ENCODE results near the gene ZNF236. TPM values are rescaled to one million over a fixed set of nuclear protein-coding genes. Genes with fewer than 3 reads are reported as not detected.
A peak's percentile ranks its signal among the peaks of the same experiment; 100 is the strongest.

ZNF236 gene
- total and polyA plus RNA-seq, 5 experiments from 2014 or later = 4.6 to 25.6 (median 8.4) TPM

DNA sequence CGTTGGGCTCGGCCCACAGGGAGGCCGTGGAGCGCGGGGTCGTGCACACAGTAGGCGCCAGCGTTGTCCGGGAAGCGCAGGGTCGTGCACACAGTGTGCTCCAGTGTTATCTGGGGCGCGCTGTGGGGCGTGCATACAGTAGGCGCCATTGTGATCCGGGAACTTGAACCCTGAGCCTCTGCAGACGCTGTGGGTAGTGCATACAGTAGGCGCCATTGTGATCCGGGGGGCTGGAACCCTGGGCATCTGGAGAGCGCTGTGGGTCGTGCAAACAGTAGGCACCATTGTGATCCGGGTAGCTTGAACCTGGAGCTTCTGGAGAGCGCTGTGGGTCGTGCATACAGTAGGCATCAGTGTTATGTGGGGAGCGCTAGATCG is 793 bp downstream of the ZNF236 start:
- ATAC-seq (no peak), DNase-seq (peak in 1 of 10 donors; percentile 15)
- peaks cover 0 to 9% (median 0%) of the 10 kb centered on the region in 3 donors for H3K36me3 Mint-ChIP-seq
- H3K4me3 Mint-ChIP-seq = peak overlapping the region; percentile 41 to 94 (median 84)
- H3K27me3 Mint-ChIP-seq = no peaks in the 10 kb centered on the region
- H3K27ac Mint-ChIP-seq = peak overlapping the region; percentile 58 to 94 (median 91)
- no peaks in the 10 kb centered on the region for H3K9me3 Mint-ChIP-seq
- POLR2A ChIA-PET = interaction anchor here (0.8 kb wide), 1 partner anchor 39 kb away, joined by 3 read pairs; no protein-coding TSS in a partner anchor
- peaks cover 26 to 70% (median 63%) of the 10 kb centered on the region in 4 donors for H3K4me1 Mint-ChIP-seq

DNA sequence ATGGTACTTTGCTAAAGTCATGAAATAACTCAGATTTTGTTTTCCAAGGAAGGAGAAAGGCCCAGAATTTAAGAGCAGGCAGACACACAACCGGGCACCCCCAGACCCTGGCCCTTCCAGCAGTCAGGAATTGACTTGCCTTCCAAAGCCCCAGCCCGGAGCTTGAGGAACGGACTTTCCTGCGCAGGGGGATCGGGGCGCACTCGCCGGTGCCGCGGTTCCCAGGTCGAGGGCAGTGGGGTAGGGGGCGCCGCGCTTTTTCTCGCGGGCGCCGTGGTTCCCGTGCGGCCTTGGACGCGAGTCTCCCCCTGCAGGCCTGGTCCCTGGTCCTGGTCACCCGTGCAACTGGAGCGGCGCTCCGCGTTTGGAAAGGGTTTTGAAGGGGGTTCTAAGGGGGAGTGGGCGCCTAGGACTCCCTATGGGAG is 1.2 kb downstream of the ZNF236 start:
- Mint-ChIP-seq H3K4me1 (peaks cover 23 to 65% (median 61%) of the 10 kb centered on the region in 4 donors), H3K27ac (peak overlapping the region; percentile 58 to 94 (median 91)), H3K36me3 (peaks cover 0 to 5% (median 0%) of the 10 kb centered on the region in 3 donors), H3K4me3 (peak overlapping the region; percentile 41 to 94 (median 84)), H3K27me3 (no peaks in the 10 kb centered on the region), H3K9me3 (no peaks in the 10 kb centered on the region)
- ATAC-seq (no peak), DNase-seq (peak in 2 of 10 donors; percentile 7 to 16)
- POLR2A ChIA-PET = interaction anchor here (0.8 kb wide), 1 partner anchor 39 kb away, joined by 3 read pairs; no protein-coding TSS in a partner anchor

DNA sequence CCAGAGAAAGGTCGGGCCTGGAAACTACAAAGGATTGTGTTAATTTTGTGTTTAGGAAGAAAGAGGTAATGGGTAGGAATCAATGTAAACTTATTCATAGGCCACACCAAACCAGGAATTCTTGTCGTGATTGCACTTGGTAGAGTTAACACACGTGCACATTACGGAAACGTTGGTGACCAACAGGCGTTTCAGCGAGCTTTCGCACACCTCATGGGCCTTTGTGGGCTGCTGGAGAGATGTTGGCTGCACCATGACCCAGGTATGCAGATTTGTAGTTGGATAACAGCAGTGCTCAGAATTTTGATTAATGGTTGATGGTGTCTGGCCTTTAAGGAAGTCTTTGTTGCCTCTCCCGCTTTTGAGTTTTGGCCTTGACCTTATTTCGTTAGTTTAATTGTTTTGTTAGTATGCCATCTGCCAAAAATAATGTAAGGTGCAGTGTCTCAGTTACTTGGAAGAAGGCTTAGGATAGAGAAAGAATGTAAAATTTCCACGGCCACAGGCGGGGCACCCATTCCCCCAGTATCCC is 1.9 kb downstream of the ZNF236 start:
- Mint-ChIP-seq H3K9me3 (no peaks in the 10 kb centered on the region), H3K36me3 (peaks cover 0 to 4% (median 0%) of the 10 kb centered on the region in 3 donors), H3K4me1 (peaks cover 22 to 67% (median 58%) of the 10 kb centered on the region in 4 donors), H3K27ac (peak overlapping the region; percentile 58 to 94 (median 86)), H3K4me3 (peak overlapping the region; percentile 49 to 92 (median 68)), H3K27me3 (no peaks in the 10 kb centered on the region)
- no peak for ATAC-seq
- POLR2A ChIA-PET = interaction anchor here (0.8 kb wide), 1 partner anchor 38 kb away, joined by 3 read pairs; no protein-coding TSS in a partner anchor
- peak in 1 of 10 donors; percentile 3 for DNase-seq

DNA sequence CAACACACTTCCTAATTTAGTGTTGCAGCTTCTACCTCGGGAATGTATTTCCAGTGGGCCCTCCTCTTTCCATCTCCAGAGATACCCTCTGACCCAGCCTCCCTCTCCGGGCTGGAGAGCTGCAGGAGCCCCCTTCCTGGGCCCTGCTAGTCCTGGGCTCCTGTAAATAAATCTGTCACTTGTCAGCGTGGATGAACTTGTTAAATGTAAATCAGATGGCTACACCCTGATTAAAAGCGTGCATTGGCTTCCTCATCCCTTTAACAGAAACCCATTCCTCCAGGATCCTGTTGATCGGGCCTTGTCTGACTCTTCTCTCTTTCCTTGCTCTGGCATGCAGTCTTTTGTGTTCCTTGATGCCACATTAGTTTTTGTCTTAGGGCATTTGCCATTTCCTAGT is 2.4 kb downstream of the ZNF236 start:
- Mint-ChIP-seq H3K4me3 (peak overlapping the region; percentile 17 to 92 (median 68)), H3K9me3 (no peaks in the 10 kb centered on the region), H3K36me3 (peaks cover 0 to 4% (median 0%) of the 10 kb centered on the region in 3 donors), H3K27ac (peak overlapping the region in 9 of 10 donors; percentile 26 to 94 (median 82)), H3K27me3 (no peaks in the 10 kb centered on the region), H3K4me1 (peaks cover 25 to 65% (median 54%) of the 10 kb centered on the region in 4 donors)
- POLR2A ChIA-PET = no interaction called here
- ATAC-seq (no peak), DNase-seq (no peak)

DNA sequence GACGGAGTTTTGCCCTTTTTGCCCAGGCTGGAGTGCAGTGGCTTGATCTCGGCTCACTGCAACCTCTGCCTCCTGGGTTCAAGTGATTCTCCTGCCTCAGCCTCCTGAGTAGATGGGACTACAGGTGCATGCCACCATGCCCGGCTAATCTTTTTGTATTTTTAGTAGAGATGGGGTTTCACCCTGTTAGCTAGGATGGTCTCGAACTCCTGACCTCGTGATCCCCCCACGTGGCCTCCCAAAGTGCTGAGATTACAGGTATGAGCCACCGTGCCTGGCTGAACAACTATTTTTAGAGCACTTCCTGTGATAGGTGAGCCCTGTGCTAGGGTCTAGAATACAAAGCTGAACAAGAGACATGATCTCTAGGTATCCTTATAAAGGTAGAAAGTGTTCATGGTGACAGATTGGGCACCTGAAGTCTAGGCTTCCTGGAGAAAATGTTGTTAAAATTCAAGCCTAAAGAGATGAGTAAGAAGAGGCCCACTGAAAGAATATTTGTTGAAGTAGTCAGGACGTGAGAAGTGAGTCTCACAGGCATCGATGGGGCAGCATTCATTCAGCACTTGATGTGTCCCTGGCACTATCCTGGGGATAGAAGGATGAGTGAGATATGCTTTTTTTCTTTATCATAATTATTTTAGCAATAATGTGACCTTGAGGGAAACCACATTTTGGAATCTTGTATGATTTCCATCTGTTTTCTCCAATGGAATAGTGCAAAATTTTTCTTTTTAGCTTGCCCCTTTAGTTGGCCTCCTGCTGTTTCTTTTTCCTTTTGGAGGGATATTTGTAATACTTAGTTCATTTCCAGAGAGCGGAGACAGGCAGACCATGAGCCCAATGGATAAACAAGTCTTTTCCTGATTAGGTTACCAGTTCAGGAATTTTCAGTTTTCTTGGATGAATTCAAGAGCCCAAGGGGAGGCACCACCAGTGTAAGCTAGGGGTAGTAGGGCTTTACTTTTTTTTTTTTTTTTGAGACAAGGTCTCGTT is 5.1 kb downstream of the ZNF236 start:
- ATAC-seq (no peak), DNase-seq (no peak)
- POLR2A ChIA-PET = interaction anchor here (0.7 kb wide), 1 partner anchor 195 kb away, joined by 3 read pairs; no protein-coding TSS in a partner anchor
- Mint-ChIP-seq H3K27me3 (no peaks in the 10 kb centered on the region), H3K4me3 (peak overlapping the region in 3 of 10 donors; percentile 4 to 29 (median 12)), H3K9me3 (peaks cover 0 to 2% (median 0%) of the 10 kb centered on the region in 9 donors), H3K4me1 (peaks cover 22 to 60% (median 46%) of the 10 kb centered on the region in 4 donors), H3K27ac (peak overlapping the region in 8 of 10 donors; percentile 1 to 79 (median 21)), H3K36me3 (peaks cover 0 to 6% (median 1%) of the 10 kb centered on the region in 3 donors)

DNA sequence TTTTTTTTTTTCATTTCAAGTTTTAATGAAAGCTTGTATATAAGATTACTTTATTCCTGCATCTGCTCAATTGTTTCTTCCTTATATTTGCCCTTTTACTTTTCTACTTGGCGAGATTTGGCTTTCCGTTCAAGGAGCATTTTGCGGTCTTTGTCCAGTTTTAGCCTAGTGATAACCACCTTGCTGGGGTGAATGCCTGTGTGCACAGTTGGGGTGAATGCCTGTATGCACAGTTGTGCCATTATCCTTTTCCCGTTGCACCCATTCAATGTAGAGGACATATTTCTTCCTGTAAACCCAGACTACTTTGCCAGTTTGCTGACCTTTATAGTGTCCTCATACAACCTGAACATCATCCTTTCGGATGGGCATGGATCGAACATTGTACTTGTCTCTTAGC is 12.0 kb downstream of the ZNF236 start:
- Mint-ChIP-seq H3K4me1 (peaks cover 18 to 51% (median 42%) of the 10 kb centered on the region in 4 donors), H3K27ac (peak overlapping the region in 1 of 10 donors; percentile 15)
- no peak for ATAC-seq

DNA sequence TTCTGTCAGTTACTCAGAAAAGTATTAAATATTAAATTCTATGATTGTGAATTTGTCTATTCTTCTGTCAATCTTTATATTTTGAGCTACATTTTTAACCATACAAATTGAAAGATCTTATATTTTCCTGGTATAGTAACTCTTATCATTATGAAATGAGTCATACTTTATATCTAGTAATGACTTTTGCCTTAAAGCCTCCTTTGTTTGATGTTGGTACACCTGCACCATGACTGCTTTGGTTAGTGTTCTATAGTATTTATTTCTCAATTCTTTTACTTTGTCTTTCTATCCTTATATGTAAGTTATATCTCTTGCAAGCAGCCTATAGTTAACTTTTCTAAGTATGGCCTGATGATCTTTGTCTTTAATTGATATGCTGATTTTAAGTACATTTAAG is 13.0 kb downstream of the ZNF236 start:
- peaks cover 17 to 50% (median 45%) of the 10 kb centered on the region in 4 donors for H3K4me1 Mint-ChIP-seq
- H3K9me3 Mint-ChIP-seq = peaks cover 0 to 2% (median 0%) of the 10 kb centered on the region in 9 donors
- peaks cover 0 to 10% (median 2%) of the 10 kb centered on the region in 3 donors for H3K36me3 Mint-ChIP-seq
- no peak overlapping the region for H3K4me3 Mint-ChIP-seq
- H3K27ac Mint-ChIP-seq = peak overlapping the region in 1 of 10 donors; percentile 57
- POLR2A ChIA-PET = no interaction called here
- ATAC-seq = no peak
- H3K27me3 Mint-ChIP-seq = no peaks in the 10 kb centered on the region
- DNase-seq = no peak

More for the DNA sequence above, 12.0 kb downstream of the ZNF236 start:
- Mint-ChIP-seq H3K9me3 (peaks cover 0 to 2% (median 0%) of the 10 kb centered on the region in 9 donors), H3K4me3 (no peak overlapping the region), H3K36me3 (peaks cover 0 to 8% (median 2%) of the 10 kb centered on the region in 3 donors), H3K27me3 (no peaks in the 10 kb centered on the region)
- no peak for DNase-seq
- POLR2A ChIA-PET = no interaction called here

DNA sequence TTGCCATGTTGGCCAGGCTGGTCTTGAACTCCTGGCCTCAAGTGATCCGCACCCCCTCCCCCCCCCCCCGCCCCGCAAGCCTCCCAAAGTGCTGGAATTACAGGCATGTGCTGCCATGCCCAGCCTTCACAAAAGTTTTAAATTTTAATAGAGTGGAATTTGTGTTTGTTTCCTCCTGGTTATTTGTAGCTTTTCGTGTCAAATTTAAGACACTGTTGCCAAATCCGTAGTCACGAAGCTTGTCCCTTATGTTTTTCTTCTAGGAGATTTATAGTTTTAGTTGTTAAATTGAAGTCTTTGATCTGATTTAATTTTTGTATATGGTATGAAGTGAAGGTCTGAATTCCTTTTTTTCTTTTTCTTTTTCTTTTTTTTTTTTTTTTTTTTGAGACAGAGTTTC is 14.7 kb downstream of the ZNF236 start:
- no peaks in the 10 kb centered on the region for H3K9me3 Mint-ChIP-seq
- peaks cover 0 to 10% (median 2%) of the 10 kb centered on the region in 3 donors for H3K36me3 Mint-ChIP-seq
- DNase-seq (no peak), ATAC-seq (no peak)
- POLR2A ChIA-PET = no interaction called here
- no peak overlapping the region for H3K4me3 Mint-ChIP-seq
- H3K27ac Mint-ChIP-seq = no peak overlapping the region
- H3K4me1 Mint-ChIP-seq = peaks cover 13 to 50% (median 41%) of the 10 kb centered on the region in 4 donors
- no peaks in the 10 kb centered on the region for H3K27me3 Mint-ChIP-seq

DNA sequence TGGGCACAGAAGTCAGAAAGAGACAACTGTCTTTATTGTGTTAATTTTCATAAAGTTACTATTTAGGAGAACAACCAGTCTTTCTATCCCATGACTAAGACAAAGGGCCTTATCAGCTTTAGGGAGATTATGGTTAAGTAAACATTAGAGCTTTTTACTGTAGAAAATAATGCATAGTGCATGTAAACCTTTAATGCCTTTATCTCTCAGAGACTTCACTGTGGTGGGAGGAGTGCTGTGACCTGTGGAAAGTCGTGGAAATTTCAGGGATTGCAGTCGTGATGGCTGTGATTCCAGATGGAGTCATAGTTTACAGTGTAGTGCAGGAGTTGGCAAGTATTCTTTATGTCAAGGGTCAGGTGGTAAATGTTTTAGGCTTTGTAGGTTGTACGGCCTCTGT is 15.8 kb downstream of the ZNF236 start:
- Mint-ChIP-seq H3K36me3 (peaks cover 0 to 3% (median 0%) of the 10 kb centered on the region in 3 donors), H3K27ac (no peak overlapping the region), H3K9me3 (no peaks in the 10 kb centered on the region), H3K27me3 (no peaks in the 10 kb centered on the region), H3K4me1 (peaks cover 13 to 43% (median 33%) of the 10 kb centered on the region in 4 donors), H3K4me3 (no peak overlapping the region)
- POLR2A ChIA-PET = no interaction called here
- ATAC-seq (no peak), DNase-seq (no peak)

DNA sequence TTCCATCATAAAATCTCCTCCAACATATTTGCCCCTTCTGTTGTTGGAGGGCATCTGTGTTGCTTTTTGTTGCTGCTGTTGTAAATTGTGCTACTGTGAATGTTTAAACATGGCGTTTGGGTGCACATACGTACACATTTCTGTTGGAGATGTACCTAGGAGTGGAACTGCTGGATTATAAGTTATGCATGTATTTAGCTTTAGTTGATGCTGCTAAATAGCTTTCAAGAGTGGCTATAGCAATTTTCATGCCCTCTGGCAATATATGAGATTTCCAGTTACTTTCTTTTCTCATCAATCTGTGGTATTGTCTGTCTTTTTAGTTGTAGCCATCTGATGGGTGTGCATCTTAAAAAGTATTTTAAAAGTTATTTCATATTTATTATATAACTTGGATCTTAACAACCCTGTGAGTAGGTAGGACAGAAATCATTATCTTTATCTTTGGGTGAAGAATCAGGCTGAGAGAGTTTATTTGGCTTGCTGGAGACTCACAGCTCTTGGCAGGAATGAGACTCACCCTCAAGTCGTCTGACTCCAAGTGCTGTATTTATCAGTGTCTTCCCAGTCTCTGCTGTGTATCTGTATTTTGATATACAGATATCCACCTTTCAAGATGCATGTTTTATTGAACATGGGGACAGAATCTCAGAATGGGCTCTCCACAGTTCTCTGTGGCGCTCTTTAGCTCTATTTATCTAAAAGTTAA is 16.9 kb downstream of the ZNF236 start:
- ATAC-seq (no peak), DNase-seq (no peak)
- Mint-ChIP-seq H3K27ac (no peak overlapping the region), H3K36me3 (peaks cover 0 to 3% (median 0%) of the 10 kb centered on the region in 3 donors), H3K4me3 (peak overlapping the region in 1 of 10 donors; percentile 39), H3K4me1 (peaks cover 18 to 43% (median 39%) of the 10 kb centered on the region in 4 donors), H3K27me3 (no peaks in the 10 kb centered on the region), H3K9me3 (no peaks in the 10 kb centered on the region)
- POLR2A ChIA-PET = no interaction called here

DNA sequence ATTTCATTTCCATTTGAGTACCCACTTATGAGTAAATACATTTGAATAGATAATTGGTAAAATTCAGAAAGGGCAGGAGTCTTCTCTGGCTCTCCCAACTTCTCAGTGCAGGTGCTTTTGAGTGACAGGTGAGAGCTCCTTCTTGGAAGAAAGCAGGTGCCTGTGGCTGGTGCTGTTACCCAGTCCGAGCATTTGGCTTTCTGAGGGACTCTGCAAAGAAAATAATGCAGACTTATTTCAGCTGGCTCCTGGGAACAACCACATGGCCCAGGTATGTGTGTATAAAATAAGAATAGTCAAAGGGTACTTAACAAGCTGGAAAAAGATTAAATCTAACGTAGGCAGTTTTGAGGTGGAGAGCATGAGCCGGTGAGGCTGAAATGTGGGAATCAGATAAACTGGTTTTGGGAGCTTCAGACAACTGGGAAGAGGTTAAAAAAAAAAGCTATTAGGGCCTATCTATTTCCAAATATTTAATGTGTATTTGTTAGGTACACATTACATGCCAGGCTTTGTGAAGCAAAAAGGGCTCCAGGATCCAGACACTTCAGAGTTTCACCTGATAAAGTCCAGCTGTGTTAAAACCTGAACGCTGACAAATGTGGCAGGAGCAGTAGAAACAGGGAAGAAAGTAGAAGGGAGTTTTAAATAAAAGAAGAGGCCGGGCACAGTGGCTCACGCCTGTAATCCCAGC is 20.6 kb downstream of the ZNF236 start:
- Mint-ChIP-seq H3K9me3 (no peaks in the 10 kb centered on the region), H3K36me3 (peaks cover 0 to 5% (median 0%) of the 10 kb centered on the region in 3 donors), H3K27me3 (no peaks in the 10 kb centered on the region), H3K4me3 (no peak overlapping the region), H3K27ac (peak overlapping the region in 1 of 10 donors; percentile 53), H3K4me1 (peaks cover 17 to 42% (median 36%) of the 10 kb centered on the region in 4 donors)
- POLR2A ChIA-PET = no interaction called here
- ATAC-seq (no peak), DNase-seq (no peak)

Data from naive thymus-derived CD8-positive, alpha-beta T cell (primary cell).